Activated CD4-positive, alpha-beta T cell treated with anti-CD3 and anti-CD28 coated beads for 1 hour (primary cell): ENCODE results near the gene TNFAIP2.
"Not testable (repeated sequence)": the region's sequence is repeated elsewhere in the genome, so short reads cannot be mapped to it uniquely, and the experiment has no call there.

Experiments used
- DNase-seq: peaks from one replicate; pipeline ENCODE4 v3.0.0-alpha.2; 2020

Gene TNFAIP2

GRCh38 chr14:103107941-103108748 lies 15.1 kb upstream of the TNFAIP2 start:
- DNase-seq = no peak

GRCh38 chr14:103108749-103109207 lies 14.5 kb upstream of the TNFAIP2 start:
- DNase-seq = no peak

- DNase-seq = no peak
Observed at GRCh38 chr14:103109535-103110441, 13.5 kb upstream of the TNFAIP2 start.

- DNase-seq = no peak
Observed at GRCh38 chr14:103110681-103111231, 12.5 kb upstream of the TNFAIP2 start.

GRCh38 chr14:103111232-103111868 lies 11.9 kb upstream of the TNFAIP2 start:
- DNase-seq = no peak

GRCh38 chr14:103112400-103113243 lies 10.6 kb upstream of the TNFAIP2 start:
- DNase-seq = no peak

GRCh38 chr14:103113303-103113702 lies 10.0 kb upstream of the TNFAIP2 start:
- no peak for DNase-seq

GRCh38 chr14:103113774-103114173 lies 9.5 kb upstream of the TNFAIP2 start:
- DNase-seq = no peak

- DNase-seq = not testable (repeated sequence)
Observed at GRCh38 chr14:103115086-103115679, 8.1 kb upstream of the TNFAIP2 start.

- no peak for DNase-seq
Observed at GRCh38 chr14:103115845-103116572, 7.3 kb upstream of the TNFAIP2 start.

GRCh38 chr14:103116636-103117035 lies 6.6 kb upstream of the TNFAIP2 start:
- no peak for DNase-seq

- DNase-seq = not testable (repeated sequence)
Observed at GRCh38 chr14:103117499-103117898, 5.8 kb upstream of the TNFAIP2 start.

GRCh38 chr14:103118018-103118662 lies 5.1 kb upstream of the TNFAIP2 start:
- DNase-seq = no peak

GRCh38 chr14:103118663-103119404 lies 4.4 kb upstream of the TNFAIP2 start:
- no peak for DNase-seq

- DNase-seq = not testable (repeated sequence)
Observed at GRCh38 chr14:103119527-103119926, 3.7 kb upstream of the TNFAIP2 start.

GRCh38 chr14:103121121-103121845 lies 2.0 kb upstream of the TNFAIP2 start:
- no peak for DNase-seq

- no peak for DNase-seq
Observed at GRCh38 chr14:103121846-103122584, 1.2 kb upstream of the TNFAIP2 start.

GRCh38 chr14:103122585-103122946 lies 695 bp upstream of the TNFAIP2 start:
- no peak for DNase-seq
